ENCODE data around the gene S100A1. TPM values are rescaled to one million over a fixed set of nuclear protein-coding genes. Genes with fewer than 3 reads are reported as not detected.
"Not testable (repeated sequence)": the region's sequence is repeated elsewhere in the genome, so short reads cannot be mapped to it uniquely, and the experiment has no call there.

Gene S100A1
- total and polyA plus RNA-seq, 2 of the 13 experiments (the other 11 are each of a cell fraction or from before 2014, with no cell fraction given) = 120 to 251 TPM

DNA sequence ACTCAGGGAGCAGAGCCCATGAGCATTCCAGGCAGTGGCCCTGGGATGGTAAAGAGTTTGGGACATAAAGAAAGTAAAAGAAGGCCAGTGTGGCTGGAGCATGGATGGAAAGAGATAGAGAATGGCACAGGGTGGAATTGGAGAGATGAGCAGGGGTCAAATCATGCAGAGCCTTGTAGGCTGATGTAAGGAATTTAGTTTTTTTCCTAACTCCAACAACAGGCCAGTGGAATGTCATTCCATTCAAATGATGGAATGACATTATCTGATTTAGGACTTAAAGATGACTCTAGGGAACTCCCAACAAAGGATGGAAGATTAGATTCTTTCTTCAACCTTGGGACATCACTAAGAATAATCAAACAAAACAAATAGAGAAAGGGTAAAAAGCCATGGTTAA lies 49.7 kb upstream of the S100A1 start (continued):
- TF ChIP-seq ZNF20 (CRISPR knock-in tag; IDR thresholded peaks at IDR 0.05) = no peak

DNA sequence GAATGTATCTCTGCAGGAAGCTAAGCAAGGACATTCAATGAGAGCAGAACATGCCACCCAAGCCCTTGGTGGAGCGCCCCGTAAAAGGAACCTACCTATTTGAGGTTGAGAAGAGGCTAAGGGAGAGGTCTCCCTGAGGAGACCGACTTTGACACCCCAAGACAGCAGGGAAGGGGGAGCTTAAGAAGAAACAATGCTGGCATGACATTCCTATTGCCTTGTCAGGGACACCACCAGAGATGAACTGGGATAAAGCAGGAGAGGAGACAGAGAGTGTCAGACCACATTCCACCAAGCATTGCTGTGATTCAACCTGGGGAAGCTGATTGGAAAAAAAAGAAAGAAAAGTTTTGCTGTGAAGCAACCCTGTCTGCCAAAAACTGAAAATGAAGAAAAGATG lies 49.3 kb upstream of the S100A1 start:
- ATAC-seq = no peak
- BruUV-seq (replicated peaks) = no TSS peak
- Histone ChIP-seq H3K4me3 (replicated peaks in 1 of 3; ENCODE audit: insufficient read depth in 1 of 3, low read depth in 2 of 3, low read length in 3 of 3) (no peak overlapping the region), H3K27ac (ENCODE audit: extremely low read length, insufficient read depth, low read length) (no peak overlapping the region), H3K9ac (ENCODE audit: insufficient read depth, low read depth, low read length) (no peak overlapping the region), H4K20me1 (ENCODE audit: insufficient read depth, low read length) (no peaks in the 10 kb centered on the region), H2AFZ (ENCODE audit: low read length) (no peak overlapping the region), H3K27me3 (ENCODE audit: control insufficient read depth in 1 of 2, insufficient read depth in 2 of 2, low read length in 2 of 2) (no peaks in the 10 kb centered on the region; a peak in 1 of 5 replicates), H3K4me2 (ENCODE audit: low read depth, low read length) (no peak overlapping the region), H3K79me2 (ENCODE audit: insufficient read depth, low read length) (no peaks in the 10 kb centered on the region), H3K9me3 (ENCODE audit: low read length) (no peaks in the 10 kb centered on the region), H3K4me1 (ENCODE audit: insufficient read depth, low read length) (peaks cover 4% of the 10 kb centered on the region; the same call in 1 of the 2 replicates), H3K36me3 (replicated peaks in 1 of 2; ENCODE audit: control insufficient read depth in 1 of 2, insufficient read depth in 2 of 2, low read length in 2 of 2) (no peaks in the 10 kb centered on the region)
- DNase-seq (ENCODE audit: low spot score) = no peak
- CTCF ChIA-PET (ENCODE audit: low intra/inter-chr PET ratio, low total read pairs) = no interaction called here
- intact Hi-C loops (cut with micrococcal nuclease; ENCODE audit: unreplicated experiment) = no loop called here
- in situ Hi-C loops (cut with HindIII; ENCODE audit: extremely low pct_ligation_motif_present, low pct_unique_long_range_greater_than_20kb) = no loop called here
- no peak for TF ChIP-seq TCF7L2 (IDR thresholded peaks at IDR 0.05; ENCODE audit: low read depth, low read length)
- TF ChIP-seq, protein P1, sequence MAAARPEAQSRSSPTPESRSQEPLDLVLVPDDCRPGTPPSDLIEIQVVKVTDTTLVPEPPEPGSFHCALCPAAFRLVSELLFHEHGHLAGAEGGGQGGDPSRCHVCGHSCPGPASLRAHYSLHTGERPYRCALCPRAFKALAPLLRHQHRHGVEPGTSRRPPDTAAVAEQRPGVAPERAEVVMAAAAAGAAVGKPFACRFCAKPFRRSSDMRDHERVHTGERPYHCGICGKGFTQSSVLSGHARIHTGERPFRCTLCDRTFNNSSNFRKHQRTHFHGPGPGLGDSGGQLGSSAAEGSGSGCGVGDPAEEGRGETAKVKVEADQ (CRISPR knock-in tag; IDR thresholded peaks at IDR 0.05; ENCODE audit: borderline replicate concordance) = no peak
- POLR2A ChIA-PET = interaction anchor here (1.4 to 1.5 kb wide), 2 partner anchors 11 to 59 kb away, joined by 3 read pairs; no protein-coding TSS in a partner anchor
- WGBS (ENCODE audit: low lambda C conversion rate) = 30% methylated on average over 3 of the region's 3 CpGs
- no peak for FAIRE-seq

DNA sequence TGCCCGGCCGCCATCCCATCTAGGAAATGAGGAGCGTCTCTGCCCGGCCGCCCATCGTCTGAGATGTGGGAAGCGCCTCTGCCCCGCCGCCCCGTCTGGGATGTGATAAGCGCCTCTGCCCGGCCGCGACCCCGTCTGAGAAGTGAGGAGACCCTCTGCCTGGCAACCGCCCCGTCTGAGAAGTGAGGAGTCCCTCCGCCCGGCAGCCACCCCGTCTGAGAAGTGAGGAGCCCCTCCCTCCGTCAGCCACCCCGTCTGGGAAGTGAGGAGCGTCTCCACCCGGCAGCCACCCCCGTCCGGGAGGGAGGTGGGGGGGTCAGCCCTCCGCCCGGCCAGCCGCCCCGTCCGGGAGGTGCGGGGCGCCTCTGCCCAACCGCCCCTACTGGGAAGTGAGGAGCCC lies 45.4 kb upstream of the S100A1 start:
- H3K79me2 ChIP-seq (ENCODE audit: insufficient read depth, low read length); H3K27ac ChIP-seq (ENCODE audit: extremely low read length, insufficient read depth, low read length); H3K4me3 ChIP-seq (replicated peaks in 1 of 3; ENCODE audit: insufficient read depth in 1 of 3, low read depth in 2 of 3, low read length in 3 of 3); CTCF ChIA-PET (ENCODE audit: low intra/inter-chr PET ratio, low total read pairs); BruUV-seq (replicated peaks); H3K9me3 ChIP-seq (ENCODE audit: low read length); POLR2A ChIA-PET; intact Hi-C loops (cut with micrococcal nuclease; ENCODE audit: unreplicated experiment); H3K9ac ChIP-seq (ENCODE audit: insufficient read depth, low read depth, low read length); H4K20me1 ChIP-seq (ENCODE audit: insufficient read depth, low read length); H3K27me3 ChIP-seq (ENCODE audit: control insufficient read depth in 1 of 2, insufficient read depth in 2 of 2, low read length in 2 of 2); ATAC-seq; H3K4me1 ChIP-seq (ENCODE audit: insufficient read depth, low read length); in situ Hi-C loops (cut with HindIII; ENCODE audit: extremely low pct_ligation_motif_present, low pct_unique_long_range_greater_than_20kb); FAIRE-seq; H3K36me3 ChIP-seq (replicated peaks in 1 of 2; ENCODE audit: control insufficient read depth in 1 of 2, insufficient read depth in 2 of 2, low read length in 2 of 2); H2AFZ ChIP-seq (ENCODE audit: low read length); DNase-seq (ENCODE audit: low spot score); H3K4me2 ChIP-seq (ENCODE audit: low read depth, low read length): not testable (repeated sequence)
- WGBS (ENCODE audit: low lambda C conversion rate) = no CpG with 5 or more reads among the region's 34 CpGs

DNA sequence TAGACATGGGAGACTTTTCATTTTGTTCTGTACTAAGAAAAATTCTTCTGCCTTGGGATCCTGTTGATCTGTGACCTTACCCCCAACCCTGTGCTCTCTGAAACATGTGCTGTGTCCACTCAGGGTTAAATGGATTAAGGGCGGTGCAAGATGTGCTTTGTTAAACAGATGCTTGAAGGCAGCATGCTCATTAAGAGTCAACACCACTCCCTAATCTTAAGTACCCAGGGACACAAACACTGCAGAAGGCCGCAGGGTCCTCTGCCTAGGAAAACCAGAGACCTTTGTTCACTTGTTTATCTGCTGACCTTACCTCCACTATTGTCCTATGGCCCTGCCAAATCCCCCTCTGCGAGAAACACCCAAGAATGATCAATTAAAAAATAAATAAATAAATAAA lies 44.7 kb upstream of the S100A1 start:
- in situ Hi-C loops (cut with HindIII; ENCODE audit: extremely low pct_ligation_motif_present, low pct_unique_long_range_greater_than_20kb) = not testable (repeated sequence)

More for the DNA sequence above, 44.7 kb upstream of the S100A1 start:
- 5% methylated on average over 2 of the region's 3 CpGs for WGBS (ENCODE audit: low lambda C conversion rate)
- CTCF ChIA-PET (ENCODE audit: low intra/inter-chr PET ratio, low total read pairs); H2AFZ ChIP-seq (ENCODE audit: low read length); ATAC-seq; H3K27ac ChIP-seq (ENCODE audit: extremely low read length, insufficient read depth, low read length); intact Hi-C loops (cut with micrococcal nuclease; ENCODE audit: unreplicated experiment); H4K20me1 ChIP-seq (ENCODE audit: insufficient read depth, low read length); H3K4me1 ChIP-seq (ENCODE audit: insufficient read depth, low read length); H3K9me3 ChIP-seq (ENCODE audit: low read length); H3K9ac ChIP-seq (ENCODE audit: insufficient read depth, low read depth, low read length); FAIRE-seq; H3K4me2 ChIP-seq (ENCODE audit: low read depth, low read length); POLR2A ChIA-PET; BruUV-seq (replicated peaks); H3K79me2 ChIP-seq (ENCODE audit: insufficient read depth, low read length); DNase-seq (ENCODE audit: low spot score); H3K27me3 ChIP-seq (ENCODE audit: control insufficient read depth in 1 of 2, insufficient read depth in 2 of 2, low read length in 2 of 2); H3K36me3 ChIP-seq (replicated peaks in 1 of 2; ENCODE audit: control insufficient read depth in 1 of 2, insufficient read depth in 2 of 2, low read length in 2 of 2); H3K4me3 ChIP-seq (replicated peaks in 1 of 3; ENCODE audit: insufficient read depth in 1 of 3, low read depth in 2 of 3, low read length in 3 of 3): not testable (repeated sequence)
